ENCODE results near the gene MEGF8. TPM values are rescaled to one million over a fixed set of nuclear protein-coding genes. Genes with fewer than 3 reads are reported as not detected.

Gene MEGF8
- total RNA-seq, 1 donor from 2014 or later = 45.0 TPM

- peaks cover 18% of the 10 kb centered on the region for H3K36me3 ChIP-seq (ENCODE audit: control insufficient read depth, insufficient read depth, low read length)
- DNase-seq (ENCODE audit: low read depth) = no peak
- TF ChIP-seq CTCF (IDR thresholded peaks at IDR 0.05; ENCODE audit: insufficient read depth, low read length, poor library complexity, severe bottlenecking) = no peak
- H3K27me3 ChIP-seq (ENCODE audit: control insufficient read depth, insufficient read depth, low read length) = no peaks in the 10 kb centered on the region
- H3K4me3 ChIP-seq (ENCODE audit: low read depth, low read length) = no peak overlapping the region
Measured at GRCh38 chr19:42288881-42289555, 36.4 kb upstream of the MEGF8 start.

DNA sequence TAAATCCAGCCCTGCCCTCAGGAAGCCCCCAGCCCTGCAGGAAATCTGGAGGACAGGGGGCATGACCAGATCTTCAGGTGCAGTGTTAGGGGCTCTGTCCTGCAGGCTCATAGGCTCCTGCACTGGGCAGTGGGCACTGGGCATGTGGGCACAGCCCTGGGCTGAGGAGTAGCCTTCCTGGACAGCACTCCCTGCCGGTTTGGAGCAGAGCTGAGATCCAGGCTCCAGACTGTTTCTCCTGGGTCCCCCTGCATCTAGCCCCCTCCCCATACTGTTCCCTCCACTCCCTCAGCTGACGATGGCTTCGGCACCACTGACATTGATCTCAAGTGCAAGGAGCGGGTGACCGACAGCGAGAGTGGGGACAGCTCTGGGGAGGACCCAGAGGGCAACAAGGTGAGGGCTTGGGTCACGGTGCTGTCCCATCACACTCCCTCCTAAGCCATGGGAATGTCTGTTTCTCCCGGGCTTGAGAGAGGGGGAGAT lies 35.8 kb upstream of the MEGF8 start:
- peaks cover 18% of the 10 kb centered on the region for H3K36me3 ChIP-seq (ENCODE audit: control insufficient read depth, insufficient read depth, low read length)
- DNase-seq (ENCODE audit: low read depth) = no peak
- H3K4me3 ChIP-seq (ENCODE audit: low read depth, low read length) = no peak overlapping the region
- no peaks in the 10 kb centered on the region for H3K27me3 ChIP-seq (ENCODE audit: control insufficient read depth, insufficient read depth, low read length)
- no peak for TF ChIP-seq CTCF (IDR thresholded peaks at IDR 0.05; ENCODE audit: insufficient read depth, low read length, poor library complexity, severe bottlenecking)

DNA sequence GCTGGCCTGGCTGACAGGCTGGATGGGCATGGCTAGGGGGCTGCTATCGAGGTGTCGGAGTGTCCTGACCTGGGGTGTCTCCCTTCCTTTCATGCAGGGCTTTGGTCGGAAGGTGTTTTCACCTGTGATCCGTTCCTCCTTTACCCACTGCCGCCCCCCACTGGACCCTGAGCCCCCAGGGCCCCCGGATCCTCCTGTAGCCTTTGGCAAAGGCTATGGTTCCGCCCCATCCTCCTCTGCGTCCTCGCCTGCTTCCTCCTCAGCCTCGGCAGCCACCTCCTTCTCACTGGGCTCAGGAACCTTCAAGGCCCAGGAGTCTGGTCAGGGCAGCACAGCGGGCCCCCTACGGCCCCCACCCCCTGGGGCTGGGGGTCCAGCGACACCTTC lies 35.3 kb upstream of the MEGF8 start:
- Histone ChIP-seq H3K4me3 (ENCODE audit: low read depth, low read length) (no peak overlapping the region), H3K36me3 (ENCODE audit: control insufficient read depth, insufficient read depth, low read length) (peaks cover 18% of the 10 kb centered on the region), H3K27me3 (ENCODE audit: control insufficient read depth, insufficient read depth, low read length) (no peaks in the 10 kb centered on the region)
- DNase-seq (ENCODE audit: low read depth) = no peak
- TF ChIP-seq CTCF (IDR thresholded peaks at IDR 0.05; ENCODE audit: insufficient read depth, low read length, poor library complexity, severe bottlenecking) = no peak

DNA sequence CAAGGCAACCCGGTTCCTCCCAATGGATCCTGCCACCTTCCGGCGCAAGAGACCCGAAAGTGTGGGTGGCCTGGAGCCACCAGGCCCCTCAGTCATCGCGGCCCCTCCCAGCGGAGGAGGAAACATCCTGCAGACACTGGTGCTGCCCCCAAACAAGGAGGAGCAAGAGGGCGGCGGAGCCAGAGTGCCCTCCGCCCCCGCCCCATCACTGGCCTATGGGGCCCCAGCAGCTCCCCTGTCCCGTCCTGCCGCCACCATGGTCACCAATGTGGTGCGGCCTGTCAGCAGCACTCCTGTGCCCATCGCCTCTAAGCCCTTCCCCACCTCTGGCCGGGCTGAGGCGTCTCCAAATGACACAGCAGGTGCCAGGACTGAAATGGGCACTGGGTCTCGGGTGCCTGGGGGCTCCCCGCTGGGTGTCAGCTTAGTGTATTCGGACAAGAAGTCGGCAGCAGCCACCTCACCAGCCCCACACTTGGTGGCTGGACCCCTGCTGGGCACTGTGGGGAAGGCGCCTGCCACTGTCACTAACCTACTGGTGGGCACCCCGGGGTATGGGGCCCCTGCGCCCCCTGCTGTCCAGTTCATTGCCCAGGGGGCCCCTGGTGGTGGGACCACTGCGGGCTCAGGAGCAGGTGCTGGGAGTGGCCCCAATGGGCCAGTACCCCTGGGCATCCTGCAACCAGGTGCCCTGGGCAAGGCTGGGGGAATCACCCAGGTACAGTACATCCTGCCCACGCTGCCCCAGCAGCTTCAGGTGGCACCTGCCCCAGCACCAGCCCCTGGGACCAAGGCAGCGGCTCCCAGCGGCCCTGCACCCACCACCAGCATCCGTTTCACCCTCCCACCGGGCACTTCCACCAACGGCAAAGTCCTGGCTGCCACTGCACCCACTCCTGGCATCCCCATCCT lies 34.7 kb upstream of the MEGF8 start:
- peak; percentile 78 for TF ChIP-seq CTCF (IDR thresholded peaks at IDR 0.05; ENCODE audit: insufficient read depth, low read length, poor library complexity, severe bottlenecking)
- Histone ChIP-seq H3K36me3 (ENCODE audit: control insufficient read depth, insufficient read depth, low read length) (peaks cover 18% of the 10 kb centered on the region), H3K27me3 (ENCODE audit: control insufficient read depth, insufficient read depth, low read length) (no peaks in the 10 kb centered on the region), H3K4me3 (ENCODE audit: low read depth, low read length) (no peak overlapping the region)
- DNase-seq (ENCODE audit: low read depth) = no peak

DNA sequence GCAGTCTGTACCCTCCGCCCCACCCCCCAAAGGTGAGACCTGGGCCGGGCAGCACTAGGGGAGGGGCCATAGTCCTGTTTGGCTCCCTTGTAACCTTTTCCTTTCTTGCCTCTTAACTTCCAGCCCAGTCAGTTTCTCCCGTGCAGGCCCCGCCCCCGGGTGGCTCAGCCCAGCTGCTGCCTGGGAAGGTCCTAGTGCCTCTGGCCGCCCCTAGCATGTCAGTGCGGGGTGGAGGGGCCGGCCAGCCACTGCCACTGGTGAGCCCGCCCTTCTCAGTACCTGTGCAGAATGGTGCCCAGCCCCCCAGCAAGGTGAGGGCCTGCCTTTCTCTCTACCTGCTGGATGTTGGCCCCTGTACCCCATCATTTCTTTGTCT lies 34.0 kb upstream of the MEGF8 start:
- TF ChIP-seq CTCF (IDR thresholded peaks at IDR 0.05; ENCODE audit: insufficient read depth, low read length, poor library complexity, severe bottlenecking) = no peak
- Histone ChIP-seq H3K27me3 (ENCODE audit: control insufficient read depth, insufficient read depth, low read length) (no peaks in the 10 kb centered on the region), H3K4me3 (ENCODE audit: low read depth, low read length) (no peak overlapping the region), H3K36me3 (ENCODE audit: control insufficient read depth, insufficient read depth, low read length) (peaks cover 18% of the 10 kb centered on the region)
- no peak for DNase-seq (ENCODE audit: low read depth)

Measured in kidney epithelial cell (primary cell).